ENCODE data around the gene NTN1.

GRCh38 chr17:9270921-9271320 lies 249.6 kb downstream of the NTN1 start:
- TF ChIP-seq CTCF (IDR thresholded peaks at IDR 0.05) (no peak), POLR2A (IDR thresholded peaks at IDR 0.05) (no peak)
